ENCODE measurements around the gene FLOT1. TPM values are rescaled to one million over a fixed set of nuclear protein-coding genes. Genes with fewer than 3 reads are reported as not detected.

FLOT1 gene
- total and polyA plus RNA-seq, 9 of the 15 experiments (the other 6 are each of a cell fraction or from before 2014, with no cell fraction given), result 11.7 to 149 (median 118) TPM

- TF ChIP-seq MAX (CRISPR knock-in tag; IDR thresholded peaks at IDR 0.05) (peak; percentile 69; the same call in 1 of the 2 replicates), HOXB6 (CRISPR knock-in tag; IDR thresholded peaks at IDR 0.05; ENCODE audit: borderline replicate concordance) (no peak), CREB5 (CRISPR knock-in tag; IDR thresholded peaks at IDR 0.05) (0 out of 2 replicates have a peak, but pooled peaks have one; percentile 60), GABPB1 (CRISPR knock-in tag; IDR thresholded peaks at IDR 0.05) (peak; percentile 75; the same call in 1 of the 2 replicates), TEAD2 (tag; IDR thresholded peaks at IDR 0.05) (no peak), KLF13 (tag; IDR thresholded peaks at IDR 0.05; ENCODE audit: borderline replicate concordance, low read depth) (no peak), CTCF (IDR thresholded peaks at IDR 0.05 in 2 of 3, conservative IDR thresholded peaks at IDR 0.05 in 1 of 3; ENCODE audit: insufficient read depth in 2 of 3, low read depth in 1 of 3, low read length in 3 of 3) (no peak), PML (IDR thresholded peaks at IDR 0.05; ENCODE audit: low read length) (peak; percentile 75; the same call in 1 of the 2 replicates), MYBL2 (IDR thresholded peaks at IDR 0.05; ENCODE audit: low read depth) (no peak), MYBL2 (CRISPR knock-in tag; IDR thresholded peaks at IDR 0.05; ENCODE audit: borderline replicate concordance) (no peak), E2F4 (CRISPR knock-in tag; IDR thresholded peaks at IDR 0.05; ENCODE audit: low read depth) (no peak), ZNF277 (CRISPR knock-in tag; IDR thresholded peaks at IDR 0.05; ENCODE audit: borderline replicate concordance) (no peak), PHB2 (IDR thresholded peaks at IDR 0.05; ENCODE audit: low read depth) (no peak), CBX8 (IDR thresholded peaks at IDR 0.05; ENCODE audit: borderline replicate concordance, extremely low read depth, low read depth, low read length, poor library complexity, severe bottlenecking) (no peak), NR1H2 (CRISPR knock-in tag; IDR thresholded peaks at IDR 0.05) (no peak), ZNF174 (CRISPR knock-in tag; IDR thresholded peaks at IDR 0.05) (no peak), SFPQ (IDR thresholded peaks at IDR 0.05; ENCODE audit: low read depth, low read length) (no peak), FOS (IDR thresholded peaks at IDR 0.05; ENCODE audit: extremely low read depth, insufficient read length) (no peak), ILF3 (IDR thresholded peaks at IDR 0.05; ENCODE audit: borderline replicate concordance) (no peak)
These were observed 39.4 kb upstream of the FLOT1 start (continued) for GRCh38 chr6:30781743-30782424.
